Ovary (tissue), 3 donors: ENCODE measurements around the gene RAP1GAP.

Experiments
- POLR2A ChIP-seq: fragments of 450-650 bp; IDR thresholded peaks from one replicate; pipeline ENCODE4 v1.6.1; 2017; ENCODE audit warnings: antibody characterized with exemption, mild to moderate bottlenecking, moderate library complexity
- TF ChIP-seq, protein P1 (sequence below), 3 donors: fragments of 450-650 bp in 2 of 3; fragments of 200-600 bp in 1 of 3; IDR thresholded peaks; one replicate each; pipeline versions ENCODE4 v1.5.1 to v1.8.0; 2016 to 2022; ENCODE audit warnings: antibody characterized with exemption in 3 of 3, mild to moderate bottlenecking in 1 of 3
- donor health status: DM: no; HTN: no; CAD: no.

DNA sequence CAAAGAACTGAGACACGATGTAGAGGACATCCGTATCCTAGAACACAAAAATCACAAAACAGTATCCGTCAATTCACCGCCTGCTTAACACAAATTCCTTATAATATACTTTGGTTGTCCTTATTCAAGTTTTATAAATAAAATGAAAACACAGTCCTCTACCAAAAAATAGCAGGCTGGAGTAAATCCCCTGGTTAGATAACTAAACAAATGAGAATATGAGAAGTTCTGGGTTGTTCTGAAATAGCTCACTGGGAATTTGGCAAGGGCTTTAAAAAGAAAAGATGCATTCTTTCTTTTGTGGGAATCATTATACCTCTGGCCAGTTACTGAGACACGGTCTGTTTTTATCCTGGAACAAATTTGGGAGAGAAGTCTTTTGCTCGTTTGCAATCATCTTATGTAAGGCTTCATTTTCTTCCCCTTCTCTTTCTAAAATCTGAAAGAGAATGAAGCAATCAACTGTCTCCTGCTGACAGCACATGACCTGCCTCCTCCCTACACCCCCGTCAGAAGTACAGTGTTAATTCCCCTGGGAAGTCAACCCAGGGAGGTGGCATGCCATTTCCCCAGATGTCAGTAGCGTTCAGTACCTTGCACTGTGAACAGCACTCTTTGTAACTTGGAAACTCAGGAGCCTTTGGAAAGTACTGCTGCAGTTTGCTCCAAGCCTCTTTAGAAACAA lies 37.1 kb upstream of the RAP1GAP start:
- TF ChIP-seq, protein P1, sequence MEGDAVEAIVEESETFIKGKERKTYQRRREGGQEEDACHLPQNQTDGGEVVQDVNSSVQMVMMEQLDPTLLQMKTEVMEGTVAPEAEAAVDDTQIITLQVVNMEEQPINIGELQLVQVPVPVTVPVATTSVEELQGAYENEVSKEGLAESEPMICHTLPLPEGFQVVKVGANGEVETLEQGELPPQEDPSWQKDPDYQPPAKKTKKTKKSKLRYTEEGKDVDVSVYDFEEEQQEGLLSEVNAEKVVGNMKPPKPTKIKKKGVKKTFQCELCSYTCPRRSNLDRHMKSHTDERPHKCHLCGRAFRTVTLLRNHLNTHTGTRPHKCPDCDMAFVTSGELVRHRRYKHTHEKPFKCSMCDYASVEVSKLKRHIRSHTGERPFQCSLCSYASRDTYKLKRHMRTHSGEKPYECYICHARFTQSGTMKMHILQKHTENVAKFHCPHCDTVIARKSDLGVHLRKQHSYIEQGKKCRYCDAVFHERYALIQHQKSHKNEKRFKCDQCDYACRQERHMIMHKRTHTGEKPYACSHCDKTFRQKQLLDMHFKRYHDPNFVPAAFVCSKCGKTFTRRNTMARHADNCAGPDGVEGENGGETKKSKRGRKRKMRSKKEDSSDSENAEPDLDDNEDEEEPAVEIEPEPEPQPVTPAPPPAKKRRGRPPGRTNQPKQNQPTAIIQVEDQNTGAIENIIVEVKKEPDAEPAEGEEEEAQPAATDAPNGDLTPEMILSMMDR (IDR thresholded peaks at IDR 0.05): no peak
- TF ChIP-seq POLR2A: no peak
